ENCODE measurements around the gene HSPA12B. TPM values are rescaled to one million over a fixed set of nuclear protein-coding genes. Genes with fewer than 3 reads are reported as not detected.
A peak's percentile ranks its signal among the peaks of the same experiment; 100 is the strongest.

The HSPA12B gene
- total and polyA plus RNA-seq, 9 of the 15 experiments (the other 6 are each of a cell fraction or from before 2014, with no cell fraction given): 0.03 to 0.07 TPM; not detected in 7

- no peak for TF ChIP-seq JUND (IDR thresholded peaks at IDR 0.05; ENCODE audit: borderline replicate concordance, low read depth, low read length)
- TF ChIP-seq JUND (tag; IDR thresholded peaks at IDR 0.05; ENCODE audit: borderline replicate concordance, low read depth, low read length): no peak
- TF ChIP-seq MEF2A (IDR thresholded peaks at IDR 0.05; ENCODE audit: control insufficient read depth, low read depth, low read length): no peak
- no peak for TF ChIP-seq NFRKB (IDR thresholded peaks at IDR 0.05; ENCODE audit: low read depth)
- TF ChIP-seq SMARCA5 (IDR thresholded peaks at IDR 0.05): no peak
- TF ChIP-seq LEF1 (IDR thresholded peaks at IDR 0.05): no peak
- no peak for TF ChIP-seq CUX1 (CRISPR knock-in tag; IDR thresholded peaks at IDR 0.05)
- no peak for TF ChIP-seq STAT5A (IDR thresholded peaks at IDR 0.05; ENCODE audit: borderline replicate concordance, low read length)
- no peak for TF ChIP-seq MEF2D (tag; conservative IDR thresholded peaks at IDR 0.05; ENCODE audit: low read depth)
- no peak for TF ChIP-seq RBM17 (IDR thresholded peaks at IDR 0.05; ENCODE audit: borderline replicate concordance, low read depth, low read length)
- no peak for TF ChIP-seq KLF13 (tag; IDR thresholded peaks at IDR 0.05; ENCODE audit: borderline replicate concordance, low read depth)
- no peak for TF ChIP-seq HOMEZ (CRISPR knock-in tag; IDR thresholded peaks at IDR 0.05)
- TF ChIP-seq TEAD1 (CRISPR knock-in tag; IDR thresholded peaks at IDR 0.05): no peak
- TF ChIP-seq HMGXB4 (CRISPR knock-in tag; IDR thresholded peaks at IDR 0.05): no peak
- TF ChIP-seq ZNF431 (CRISPR knock-in tag; IDR thresholded peaks at IDR 0.05): no peak
- no peak for TF ChIP-seq OTX1 (CRISPR knock-in tag; IDR thresholded peaks at IDR 0.05)
- TF ChIP-seq SIN3B (IDR thresholded peaks at IDR 0.05; ENCODE audit: low read depth): no peak
- no peak for TF ChIP-seq PTTG1 (tag; IDR thresholded peaks at IDR 0.05; ENCODE audit: low read depth)
- TF ChIP-seq EP300 (IDR thresholded peaks at IDR 0.05; ENCODE audit: low read length): no peak
- no peak for TF ChIP-seq RCOR1 (IDR thresholded peaks at IDR 0.05; ENCODE audit: borderline replicate concordance in 1 of 2, low read depth in 2 of 2, low read length in 2 of 2)
- TF ChIP-seq FIP1L1 (IDR thresholded peaks at IDR 0.05; ENCODE audit: low read depth, low read length, poor library complexity, severe bottlenecking): peak; percentile 10
- no peak for TF ChIP-seq CREB1 (IDR thresholded peaks at IDR 0.05)
- TF ChIP-seq CREB1 (CRISPR knock-in tag; IDR thresholded peaks at IDR 0.05): no peak
These were observed 53.6 kb downstream of the HSPA12B start (continued) for GRCh38 chr20:3786126-3786484.

Data from K562 (cell line).